Prostate gland (tissue), 2 donors: ENCODE results near the gene NUDT1.

Experiments used
- POLR2A ChIP-seq: fragments of 450-650 bp; IDR thresholded peaks from one replicate; pipeline ENCODE4 v1.6.1; 2016; ENCODE audit warnings: antibody characterized with exemption, mild to moderate bottlenecking
- POLR2AphosphoS5 ChIP-seq: sonication (generic); formaldehyde crosslinking; IDR thresholded peaks from one replicate; pipeline ENCODE4 v1.6.1; 2017; ENCODE audit warnings: antibody characterized with exemption
- TF ChIP-seq, protein P1 (sequence below), 4 experiments: fragments of 200-600 bp in 2 of 4; fragments of 450-650 bp in 2 of 4; sonication (generic) in 2 of 4; IDR thresholded peaks; 1 replicate in 3 of 4; 2 replicates in 1 of 4; pipeline ENCODE4 v1.5.1; 2016 to 2019; ENCODE audit warnings: antibody characterized with exemption in 4 of 4, mild to moderate bottlenecking in 2 of 4, moderate library complexity in 2 of 4

DNA sequence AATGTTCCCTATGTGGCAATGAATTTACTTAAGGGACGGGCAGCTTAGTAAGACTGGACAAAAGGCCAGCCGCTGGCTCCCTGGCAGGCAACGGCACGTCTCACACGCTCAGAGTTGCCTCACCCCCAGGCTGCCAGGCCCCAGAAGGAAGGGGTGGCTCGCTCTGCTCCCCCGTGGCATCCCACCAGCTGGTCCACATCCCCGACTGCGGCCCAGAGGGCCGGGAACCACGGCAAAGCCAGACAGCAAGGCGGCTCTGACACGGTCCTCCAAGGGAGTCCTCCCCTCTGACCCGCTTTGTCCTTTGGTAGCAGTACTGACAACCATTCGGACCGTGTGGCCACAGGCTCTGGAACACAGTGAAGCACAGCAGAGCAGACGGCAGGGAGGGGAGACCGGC lies 34.1 kb downstream of the NUDT1 start:
- TF ChIP-seq, protein P1, sequence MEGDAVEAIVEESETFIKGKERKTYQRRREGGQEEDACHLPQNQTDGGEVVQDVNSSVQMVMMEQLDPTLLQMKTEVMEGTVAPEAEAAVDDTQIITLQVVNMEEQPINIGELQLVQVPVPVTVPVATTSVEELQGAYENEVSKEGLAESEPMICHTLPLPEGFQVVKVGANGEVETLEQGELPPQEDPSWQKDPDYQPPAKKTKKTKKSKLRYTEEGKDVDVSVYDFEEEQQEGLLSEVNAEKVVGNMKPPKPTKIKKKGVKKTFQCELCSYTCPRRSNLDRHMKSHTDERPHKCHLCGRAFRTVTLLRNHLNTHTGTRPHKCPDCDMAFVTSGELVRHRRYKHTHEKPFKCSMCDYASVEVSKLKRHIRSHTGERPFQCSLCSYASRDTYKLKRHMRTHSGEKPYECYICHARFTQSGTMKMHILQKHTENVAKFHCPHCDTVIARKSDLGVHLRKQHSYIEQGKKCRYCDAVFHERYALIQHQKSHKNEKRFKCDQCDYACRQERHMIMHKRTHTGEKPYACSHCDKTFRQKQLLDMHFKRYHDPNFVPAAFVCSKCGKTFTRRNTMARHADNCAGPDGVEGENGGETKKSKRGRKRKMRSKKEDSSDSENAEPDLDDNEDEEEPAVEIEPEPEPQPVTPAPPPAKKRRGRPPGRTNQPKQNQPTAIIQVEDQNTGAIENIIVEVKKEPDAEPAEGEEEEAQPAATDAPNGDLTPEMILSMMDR (IDR thresholded peaks at IDR 0.05): no peak
- TF ChIP-seq POLR2A (no peak), POLR2AphosphoS5 (no peak)
